Caco-2 (cell line): ENCODE measurements around the gene SCN1A. TPM values are rescaled to one million over a fixed set of nuclear protein-coding genes. Genes with fewer than 3 reads are reported as not detected.

ENCODE experiments used
- BruUV-seq: library from RNA; stranded (reverse); fragments of 400-500 nt; replicated peaks from 2 replicates; lab custom pipeline; 2021; lab: Mats Ljungman, UMichigan
- CTCF ChIA-PET: fragments of 300-600 bp; sonication (Branson Sonifier 250); formaldehyde crosslinking; loops from one replicate; lab custom pipeline; 2022; ENCODE audit warnings: antibody characterized with exemption; lab: Charles Lee
- POLR2A ChIA-PET: fragments of 300-600 bp; sonication (Branson Sonifier 250); formaldehyde crosslinking; loops from one replicate; lab custom pipeline; 2022; ENCODE audit warnings: antibody characterized with exemption; lab: Charles Lee
- DNase-seq, 2 experiments: peaks; one replicate each; pipeline versions ENCODE4 v3.0.0 to v3.0.0-alpha.2; 2020 to 2022
- H3K27me3 ChIP-seq: replicated peaks from 2 replicates; pipeline ENCODE4 v1.6.0; 2011; ENCODE audit warnings: low read length; ENCODE audit not compliant: control insufficient read depth, insufficient read depth
- H3K36me3 ChIP-seq: 2 replicates; pipeline ENCODE4 v1.5.1; 2011; ENCODE audit warnings: low read length; ENCODE audit not compliant: control insufficient read depth, insufficient read depth
- H3K4me1 ChIP-seq: fragments of 250-450 bp; sonication (Bioruptor Pico); 2 replicates; pipeline ENCODE4 v1.5.1; 2020; ENCODE audit warnings: mild to moderate bottlenecking
- H3K4me3 ChIP-seq: 2 replicates; pipeline ENCODE4 v1.5.1; 2011; ENCODE audit warnings: low read depth, mild to moderate bottlenecking, control low read depth, low read length
- H3K9me3 ChIP-seq: fragments of 250-450 bp; sonication (Bioruptor Pico); 2 replicates; pipeline ENCODE4 v1.5.1; 2020; ENCODE audit warnings: mild to moderate bottlenecking, moderate library complexity
- H3K27ac Mint-ChIP-seq: one replicate; pipeline ENCODE4 v1.8.0; 2022; ENCODE audit warnings: mixed read lengths; ENCODE audit not compliant: unreplicated experiment
- H3K27me3 Mint-ChIP-seq: one replicate; pipeline ENCODE4 v1.8.0; 2022; ENCODE audit warnings: mixed read lengths; ENCODE audit not compliant: insufficient read depth, unreplicated experiment
- H3K36me3 Mint-ChIP-seq: one replicate; pipeline ENCODE4 v1.8.0; 2022; ENCODE audit warnings: mild to moderate bottlenecking, mixed read lengths; ENCODE audit not compliant: insufficient read depth, unreplicated experiment
- H3K4me1 Mint-ChIP-seq: one replicate; pipeline ENCODE4 v1.8.0; 2022; ENCODE audit warnings: low read depth, mixed read lengths; ENCODE audit not compliant: unreplicated experiment
- H3K4me3 Mint-ChIP-seq: one replicate; pipeline ENCODE4 v1.8.0; 2022; ENCODE audit warnings: mild to moderate bottlenecking, moderate library complexity, mixed read lengths; ENCODE audit not compliant: unreplicated experiment
- H3K9me3 Mint-ChIP-seq: one replicate; pipeline ENCODE4 v1.8.0; 2022; ENCODE audit warnings: mixed read lengths; ENCODE audit not compliant: unreplicated experiment
- CTCF ChIP-seq, 2 experiments: fragments of 200-600 bp in 1 of 2; IDR thresholded peaks; 1 replicate in 1 of 2; 2 replicates in 1 of 2; pipeline versions ENCODE4 v1.5.1 to v1.8.0; 2011 to 2022; ENCODE audit warnings: antibody characterized with exemption in 1 of 2, control low read depth in 1 of 2, inconsistent platforms in 1 of 2, low read depth in 1 of 2, low read length in 1 of 2, mild to moderate bottlenecking in 1 of 2, moderate library complexity in 1 of 2; ENCODE audit not compliant: insufficient read depth in 1 of 2, severe bottlenecking in 1 of 2, unreplicated experiment in 1 of 2
- intact Hi-C: fragments of 100-400 bp; cut with micrococcal nuclease; formaldehyde crosslinking; loops from one replicate; pipeline ENCODE4 v1.10.0; 2022; ENCODE audit not compliant: unreplicated experiment
- total RNA-seq: library from RNA; stranded (reverse); gene quantifications from 2 replicates; pipeline ENCODE4 v1.2.3, GENCODE V29; 2022

The SCN1A gene
- total RNA-seq, 1 experiment from 2014 or later: not detected

DNA sequence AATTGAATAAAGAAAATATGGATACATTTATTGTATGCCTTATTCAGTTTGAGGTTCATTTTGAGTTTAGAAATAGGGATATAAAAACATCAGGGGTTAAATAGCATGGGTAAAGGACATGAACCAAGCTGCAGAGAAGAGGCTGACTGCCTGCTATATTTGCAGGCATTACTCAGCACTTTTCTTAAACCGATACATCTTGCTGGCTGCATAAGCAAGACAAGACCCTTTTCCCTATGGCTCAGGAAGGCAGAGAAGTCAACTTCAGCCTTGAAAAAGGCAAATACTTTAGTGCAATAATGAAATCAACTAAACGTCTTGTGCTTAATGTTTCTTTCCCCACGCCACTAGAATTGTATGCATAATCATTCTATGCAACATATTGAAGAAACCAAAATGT lies 36.4 kb downstream of the SCN1A start:
- no peaks in the 10 kb centered on the region for H3K36me3 Mint-ChIP-seq
- POLR2A ChIA-PET: no interaction called here

GRCh38 chr2:166090908-166091307 lies 36.9 kb downstream of the SCN1A start:
- no peak overlapping the region for H3K4me3 ChIP-seq
- H3K4me1 ChIP-seq: no peaks in the 10 kb centered on the region
- no peak overlapping the region for H3K4me3 Mint-ChIP-seq
- intact Hi-C loops: no loop called here
- CTCF ChIA-PET: no interaction called here
- no peaks in the 10 kb centered on the region for H3K36me3 Mint-ChIP-seq
- no peaks in the 10 kb centered on the region for H3K9me3 ChIP-seq
- H3K36me3 ChIP-seq: no peaks in the 10 kb centered on the region
- H3K27me3 Mint-ChIP-seq: peaks cover 7% of the 10 kb centered on the region
- H3K27me3 ChIP-seq: no peaks in the 10 kb centered on the region
- TF ChIP-seq CTCF (IDR thresholded peaks at IDR 0.05; ENCODE audit: insufficient read depth in 1 of 2, low read depth in 1 of 2, low read length in 1 of 2, severe bottlenecking in 1 of 2, unreplicated experiment in 1 of 2): no peak
- BruUV-seq: no TSS peak
- no peak for DNase-seq
- H3K4me1 Mint-ChIP-seq: no peaks in the 10 kb centered on the region
- POLR2A ChIA-PET: no interaction called here
- H3K27ac Mint-ChIP-seq: no peak overlapping the region
- H3K9me3 Mint-ChIP-seq: no peaks in the 10 kb centered on the region

More for the DNA sequence above, 36.4 kb downstream of the SCN1A start:
- Histone ChIP-seq H3K27me3 (no peaks in the 10 kb centered on the region), H3K9me3 (no peaks in the 10 kb centered on the region), H3K36me3 (no peaks in the 10 kb centered on the region), H3K4me3 (no peak overlapping the region), H3K4me1 (no peaks in the 10 kb centered on the region)
- intact Hi-C loops: no loop called here
- H3K4me3 Mint-ChIP-seq: no peak overlapping the region
- CTCF ChIA-PET: no interaction called here
- H3K27ac Mint-ChIP-seq: no peak overlapping the region
- H3K27me3 Mint-ChIP-seq: peaks cover 5% of the 10 kb centered on the region
- TF ChIP-seq CTCF (IDR thresholded peaks at IDR 0.05; ENCODE audit: insufficient read depth in 1 of 2, low read depth in 1 of 2, low read length in 1 of 2, severe bottlenecking in 1 of 2, unreplicated experiment in 1 of 2): no peak
- H3K4me1 Mint-ChIP-seq: no peaks in the 10 kb centered on the region
- DNase-seq: no peak
- no TSS peak for BruUV-seq
- no peaks in the 10 kb centered on the region for H3K9me3 Mint-ChIP-seq

DNA sequence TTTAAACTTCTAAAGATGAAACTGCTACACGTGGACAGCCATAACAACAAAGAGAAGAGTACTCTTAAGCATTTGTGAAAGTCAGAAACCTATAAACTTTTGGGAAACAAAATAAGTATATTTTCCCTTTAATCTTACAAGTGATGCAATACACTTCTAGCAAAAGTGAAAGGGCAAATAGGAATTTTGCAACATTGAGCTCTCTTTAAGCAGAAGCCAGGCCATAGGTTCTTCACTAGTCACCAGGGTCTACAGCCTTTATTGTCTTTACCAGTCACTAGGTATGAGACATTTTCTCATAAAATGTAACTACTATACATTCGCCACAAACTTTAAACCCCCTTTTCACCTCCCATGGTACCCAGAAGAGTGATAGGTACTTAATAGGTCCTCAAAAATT lies 37.5 kb downstream of the SCN1A start:
- ChIA-PET CTCF (interaction anchor here (0.9 kb wide), 1 partner anchor 12 kb away, joined by 3 read pairs; no protein-coding TSS in a partner anchor), POLR2A (no interaction called here)
- no TSS peak for BruUV-seq

More for the DNA sequence above, 37.5 kb downstream of the SCN1A start:
- no peak for TF ChIP-seq CTCF (IDR thresholded peaks at IDR 0.05; ENCODE audit: insufficient read depth in 1 of 2, low read depth in 1 of 2, low read length in 1 of 2, severe bottlenecking in 1 of 2, unreplicated experiment in 1 of 2)
- H3K4me1 Mint-ChIP-seq: no peaks in the 10 kb centered on the region
- no peaks in the 10 kb centered on the region for H3K36me3 Mint-ChIP-seq
- intact Hi-C loops: no loop called here
- no peak overlapping the region for H3K27ac Mint-ChIP-seq
- Histone ChIP-seq H3K27me3 (no peaks in the 10 kb centered on the region), H3K9me3 (no peaks in the 10 kb centered on the region), H3K4me1 (no peaks in the 10 kb centered on the region), H3K36me3 (no peaks in the 10 kb centered on the region), H3K4me3 (no peak overlapping the region)
- H3K27me3 Mint-ChIP-seq: peaks cover 7% of the 10 kb centered on the region
- DNase-seq: no peak
- H3K9me3 Mint-ChIP-seq: no peaks in the 10 kb centered on the region
- H3K4me3 Mint-ChIP-seq: no peak overlapping the region
